ENCODE measurements around the gene TMC6. TPM values are rescaled to one million over a fixed set of nuclear protein-coding genes. Genes with fewer than 3 reads are reported as not detected.
A peak's percentile ranks its signal among the peaks of the same experiment; 100 is the strongest.

The TMC6 gene
- total and polyA plus RNA-seq, 4 donors = 75.7 to 166 (median 98.9) TPM

DNA sequence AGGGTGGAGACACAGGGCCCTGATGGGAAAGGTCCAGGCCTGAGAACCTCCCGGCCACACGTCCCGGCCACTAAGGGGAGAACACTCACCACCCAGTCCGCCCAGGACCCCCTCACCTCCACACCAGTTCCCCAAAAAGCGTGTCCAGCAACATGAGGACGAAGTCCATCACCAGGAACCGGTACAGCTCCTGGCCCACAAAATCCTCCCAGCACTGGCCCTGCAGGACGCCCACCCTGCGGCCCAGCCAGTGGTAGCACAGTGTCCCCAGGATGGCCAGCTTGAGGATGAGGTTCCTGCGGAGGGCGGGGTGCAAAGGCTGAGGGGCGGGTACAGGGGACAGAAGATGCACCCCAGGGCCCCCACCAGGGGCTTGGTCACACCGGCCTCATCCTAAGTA lies 8.0 kb downstream of the TMC6 start:
- H3K9me3 ChIP-seq (ENCODE audit: control insufficient read depth in 4 of 4, insufficient read depth in 3 of 4, low read length in 3 of 4) = no peaks in the 10 kb centered on the region
- WGBS, 2 donors = 96 to 97% methylated on average over 13 of the region's 13 CpGs
- H3K9ac ChIP-seq (ENCODE audit: insufficient read depth in 1 of 2, low read length in 2 of 2) = no peak overlapping the region

GRCh38 chr17:78118801-78119241 lies 9.7 kb downstream of the TMC6 start:
- 88 to 91% methylated on average over 13 to 14 of the region's 14 CpGs for WGBS, 2 donors
- no peak overlapping the region for H3K27ac ChIP-seq (ENCODE audit: low read depth in 1 of 2, low read length in 1 of 2)
- TF ChIP-seq, protein P1, sequence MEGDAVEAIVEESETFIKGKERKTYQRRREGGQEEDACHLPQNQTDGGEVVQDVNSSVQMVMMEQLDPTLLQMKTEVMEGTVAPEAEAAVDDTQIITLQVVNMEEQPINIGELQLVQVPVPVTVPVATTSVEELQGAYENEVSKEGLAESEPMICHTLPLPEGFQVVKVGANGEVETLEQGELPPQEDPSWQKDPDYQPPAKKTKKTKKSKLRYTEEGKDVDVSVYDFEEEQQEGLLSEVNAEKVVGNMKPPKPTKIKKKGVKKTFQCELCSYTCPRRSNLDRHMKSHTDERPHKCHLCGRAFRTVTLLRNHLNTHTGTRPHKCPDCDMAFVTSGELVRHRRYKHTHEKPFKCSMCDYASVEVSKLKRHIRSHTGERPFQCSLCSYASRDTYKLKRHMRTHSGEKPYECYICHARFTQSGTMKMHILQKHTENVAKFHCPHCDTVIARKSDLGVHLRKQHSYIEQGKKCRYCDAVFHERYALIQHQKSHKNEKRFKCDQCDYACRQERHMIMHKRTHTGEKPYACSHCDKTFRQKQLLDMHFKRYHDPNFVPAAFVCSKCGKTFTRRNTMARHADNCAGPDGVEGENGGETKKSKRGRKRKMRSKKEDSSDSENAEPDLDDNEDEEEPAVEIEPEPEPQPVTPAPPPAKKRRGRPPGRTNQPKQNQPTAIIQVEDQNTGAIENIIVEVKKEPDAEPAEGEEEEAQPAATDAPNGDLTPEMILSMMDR (IDR thresholded peaks at IDR 0.05; ENCODE audit: control extremely low read depth, extremely low read depth) = no peak
- DNase-seq (no peak), ATAC-seq (ENCODE audit: insufficient read depth, low FRiP score) (no peak)
- peaks cover 0 to 9% (median 3%) of the 10 kb centered on the region in 5 donors for H3K4me1 ChIP-seq (ENCODE audit: control insufficient read depth in 5 of 5, insufficient read depth in 5 of 5, low read length in 5 of 5)
- H3K27me3 ChIP-seq (ENCODE audit: control insufficient read depth in 3 of 3, insufficient read depth in 3 of 3, low read length in 2 of 3) = no peaks in the 10 kb centered on the region
- H3K36me3 ChIP-seq (ENCODE audit: control insufficient read depth in 4 of 4, insufficient read depth in 4 of 4, low read length in 4 of 4) = peaks cover 0 to 65% (median 1%) of the 10 kb centered on the region in 4 donors
- H3K4me3 ChIP-seq = no peak overlapping the region
- no peaks in the 10 kb centered on the region for H3K9me3 ChIP-seq (ENCODE audit: control insufficient read depth in 4 of 4, insufficient read depth in 3 of 4, low read length in 3 of 4)
- no peak overlapping the region for H3K9ac ChIP-seq (ENCODE audit: insufficient read depth in 1 of 2, low read length in 2 of 2)

More for the DNA sequence above, 8.0 kb downstream of the TMC6 start:
- Histone ChIP-seq H3K27me3 (ENCODE audit: control insufficient read depth in 3 of 3, insufficient read depth in 3 of 3, low read length in 2 of 3) (no peaks in the 10 kb centered on the region), H3K36me3 (ENCODE audit: control insufficient read depth in 4 of 4, insufficient read depth in 4 of 4, low read length in 4 of 4) (peaks cover 0 to 67% (median 1%) of the 10 kb centered on the region in 4 donors), H3K4me3 (no peak overlapping the region), H3K27ac (ENCODE audit: low read depth in 1 of 2, low read length in 1 of 2) (no peak overlapping the region), H3K4me1 (ENCODE audit: control insufficient read depth in 5 of 5, insufficient read depth in 5 of 5, low read length in 5 of 5) (peaks cover 0 to 11% (median 4%) of the 10 kb centered on the region in 5 donors)
- TF ChIP-seq, protein P1 (IDR thresholded peaks at IDR 0.05; ENCODE audit: control extremely low read depth, extremely low read depth) = no peak
- DNase-seq = no peak
- ATAC-seq (ENCODE audit: insufficient read depth, low FRiP score) = no peak

DNA sequence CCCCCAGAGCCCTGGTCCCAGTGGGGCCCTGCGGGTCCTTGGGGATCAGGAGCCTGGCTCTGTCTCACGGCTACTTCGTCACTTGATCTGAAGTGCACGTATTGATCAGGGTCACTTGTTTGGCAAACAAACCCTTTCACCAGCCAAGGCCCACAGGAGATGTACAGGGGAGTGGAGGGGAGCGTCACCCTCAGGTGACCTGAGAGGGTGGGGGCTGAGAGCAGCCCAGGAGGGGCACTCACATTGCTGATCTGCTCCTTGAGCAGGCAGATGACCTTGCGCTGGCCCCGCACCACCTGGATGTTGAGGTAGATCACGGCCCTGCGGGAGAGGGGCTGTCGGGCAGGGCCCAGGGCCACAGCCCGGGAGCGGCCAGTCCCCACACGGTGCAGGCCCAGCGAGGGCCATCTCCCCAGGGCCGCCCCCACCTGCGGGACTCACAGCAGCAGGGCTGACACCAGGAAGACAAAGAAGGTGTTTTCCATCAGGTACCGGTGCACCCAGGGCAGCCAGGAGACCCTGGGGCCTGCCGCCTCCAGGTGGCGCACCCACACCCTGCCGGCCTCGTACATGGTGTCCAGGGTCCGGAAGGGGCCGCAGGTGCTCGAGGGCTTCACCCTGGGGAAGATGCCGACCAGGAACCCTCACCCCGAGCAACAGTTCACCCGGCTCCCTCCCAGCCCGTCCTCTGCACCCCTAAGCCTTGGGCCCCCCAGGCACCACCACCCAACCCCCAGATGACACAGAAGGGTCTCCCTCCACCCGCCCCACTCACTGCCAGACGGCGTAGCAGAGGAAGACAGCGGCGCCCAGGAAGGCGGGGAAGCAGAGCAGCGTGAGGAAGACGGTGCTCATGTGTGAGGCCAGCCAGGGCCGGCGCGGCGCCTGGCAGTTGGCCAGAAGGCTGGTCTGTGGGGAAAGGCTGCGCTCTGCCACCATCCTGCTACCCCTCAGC lies 11.3 kb downstream of the TMC6 start:
- peaks cover 0 to 9% (median 3%) of the 10 kb centered on the region in 5 donors for H3K4me1 ChIP-seq (ENCODE audit: control insufficient read depth in 5 of 5, insufficient read depth in 5 of 5, low read length in 5 of 5)

More for the DNA sequence above, 11.3 kb downstream of the TMC6 start:
- no peak overlapping the region for H3K9ac ChIP-seq (ENCODE audit: insufficient read depth in 1 of 2, low read length in 2 of 2)
- no peak overlapping the region for H3K4me3 ChIP-seq
- peak overlapping the region in 1 of 2 donors; percentile 41 for H3K27ac ChIP-seq (ENCODE audit: low read depth in 1 of 2, low read length in 1 of 2)
- DNase-seq (peak in 2 of 3 donors; percentile 50 to 51), ATAC-seq (ENCODE audit: insufficient read depth, low FRiP score) (no peak)
- H3K27me3 ChIP-seq (ENCODE audit: control insufficient read depth in 3 of 3, insufficient read depth in 3 of 3, low read length in 2 of 3) = no peaks in the 10 kb centered on the region
- TF ChIP-seq, protein P1 (IDR thresholded peaks at IDR 0.05; ENCODE audit: control extremely low read depth, extremely low read depth) = no peak
- H3K9me3 ChIP-seq (ENCODE audit: control insufficient read depth in 4 of 4, insufficient read depth in 3 of 4, low read length in 3 of 4) = no peaks in the 10 kb centered on the region
- 60 to 61% methylated on average over 36 to 41 of the region's 41 CpGs for WGBS, 2 donors
- H3K36me3 ChIP-seq (ENCODE audit: control insufficient read depth in 4 of 4, insufficient read depth in 4 of 4, low read length in 4 of 4) = peaks cover 0 to 58% (median 0%) of the 10 kb centered on the region in 4 donors
